Measurements from ENCODE around the gene TRIP13. TPM values are rescaled to one million over a fixed set of nuclear protein-coding genes. Genes with fewer than 3 reads are reported as not detected.
A peak's percentile ranks its signal among the peaks of the same experiment; 100 is the strongest.
"Not testable (repeated sequence)": the region's sequence is repeated elsewhere in the genome, so short reads cannot be mapped to it uniquely, and the experiment has no call there.

The TRIP13 gene
- total RNA-seq, 1 experiment from 2014 or later: 73.9 TPM

DNA sequence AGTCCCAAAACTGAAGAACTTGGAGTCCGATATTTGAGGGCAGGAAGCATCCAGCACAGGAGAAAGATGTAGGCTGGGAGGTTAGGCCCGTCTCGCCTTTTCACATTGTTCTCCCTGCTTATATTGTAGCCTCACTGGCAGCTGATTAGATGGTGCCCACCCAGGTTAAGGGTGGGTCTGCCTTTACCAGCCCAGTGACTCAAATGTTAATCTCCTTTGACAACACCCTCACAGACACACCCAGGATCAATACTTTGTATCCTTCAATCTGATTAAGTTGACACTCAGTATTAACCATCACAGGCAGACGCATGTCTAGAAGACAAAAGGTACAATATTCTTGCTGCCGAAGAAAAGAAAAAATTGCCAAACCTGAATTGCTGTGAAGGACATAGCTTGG lies 26.0 kb downstream of the TRIP13 start:
- DNase-seq (ENCODE audit: low spot score): not testable (repeated sequence)

DNA sequence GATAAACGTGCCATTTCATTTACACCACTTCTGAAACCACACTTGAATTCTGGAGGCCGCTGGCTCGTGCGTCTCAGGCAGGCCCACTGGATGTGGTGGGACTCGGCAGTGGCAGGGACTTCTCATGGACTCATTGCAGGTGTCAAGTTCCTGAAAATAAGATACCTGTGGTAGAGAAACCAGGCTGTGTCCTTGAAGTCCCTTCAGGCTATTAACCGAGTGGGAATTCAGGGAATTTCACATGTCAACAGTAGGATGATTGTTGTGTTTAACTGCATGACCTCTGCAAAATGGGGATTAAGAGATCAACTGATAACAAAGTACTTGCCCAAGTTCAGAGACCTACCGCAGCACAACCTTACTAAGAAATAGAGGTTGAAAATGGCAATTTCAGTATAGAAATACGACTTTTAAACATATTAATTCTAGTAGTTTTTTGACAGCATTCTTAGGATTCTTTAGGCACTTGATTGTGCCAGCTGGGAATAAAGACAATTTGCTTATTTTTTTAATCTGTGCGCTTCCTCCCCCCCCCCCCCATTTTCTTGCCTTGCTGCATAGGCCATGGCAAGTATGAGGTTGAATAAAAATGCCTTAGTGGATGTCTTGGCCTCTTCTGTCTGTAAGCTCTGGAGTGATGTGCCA lies 26.8 kb downstream of the TRIP13 start:
- DNase-seq (ENCODE audit: low spot score): peak; percentile 41

DNA sequence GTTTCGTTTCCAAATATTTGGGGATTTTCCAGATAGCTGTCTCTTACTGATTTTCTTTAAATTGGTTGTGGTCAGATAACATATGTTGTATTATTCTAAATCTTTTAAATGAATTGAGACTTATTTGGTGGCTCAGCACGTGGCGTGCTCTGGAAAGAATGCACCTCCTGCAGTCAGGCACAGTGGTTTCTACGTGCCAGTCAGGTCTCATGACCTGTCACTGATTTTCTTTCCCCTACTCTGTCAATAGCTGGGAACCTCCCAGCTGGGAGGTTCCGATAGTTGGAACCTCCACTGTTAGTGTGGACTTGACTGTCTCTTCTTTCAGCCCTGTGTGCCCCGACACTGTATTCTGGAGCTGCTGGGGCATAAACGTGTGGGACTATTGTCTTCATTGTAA lies 27.6 kb downstream of the TRIP13 start:
- no peak for DNase-seq (ENCODE audit: low spot score)

DNA sequence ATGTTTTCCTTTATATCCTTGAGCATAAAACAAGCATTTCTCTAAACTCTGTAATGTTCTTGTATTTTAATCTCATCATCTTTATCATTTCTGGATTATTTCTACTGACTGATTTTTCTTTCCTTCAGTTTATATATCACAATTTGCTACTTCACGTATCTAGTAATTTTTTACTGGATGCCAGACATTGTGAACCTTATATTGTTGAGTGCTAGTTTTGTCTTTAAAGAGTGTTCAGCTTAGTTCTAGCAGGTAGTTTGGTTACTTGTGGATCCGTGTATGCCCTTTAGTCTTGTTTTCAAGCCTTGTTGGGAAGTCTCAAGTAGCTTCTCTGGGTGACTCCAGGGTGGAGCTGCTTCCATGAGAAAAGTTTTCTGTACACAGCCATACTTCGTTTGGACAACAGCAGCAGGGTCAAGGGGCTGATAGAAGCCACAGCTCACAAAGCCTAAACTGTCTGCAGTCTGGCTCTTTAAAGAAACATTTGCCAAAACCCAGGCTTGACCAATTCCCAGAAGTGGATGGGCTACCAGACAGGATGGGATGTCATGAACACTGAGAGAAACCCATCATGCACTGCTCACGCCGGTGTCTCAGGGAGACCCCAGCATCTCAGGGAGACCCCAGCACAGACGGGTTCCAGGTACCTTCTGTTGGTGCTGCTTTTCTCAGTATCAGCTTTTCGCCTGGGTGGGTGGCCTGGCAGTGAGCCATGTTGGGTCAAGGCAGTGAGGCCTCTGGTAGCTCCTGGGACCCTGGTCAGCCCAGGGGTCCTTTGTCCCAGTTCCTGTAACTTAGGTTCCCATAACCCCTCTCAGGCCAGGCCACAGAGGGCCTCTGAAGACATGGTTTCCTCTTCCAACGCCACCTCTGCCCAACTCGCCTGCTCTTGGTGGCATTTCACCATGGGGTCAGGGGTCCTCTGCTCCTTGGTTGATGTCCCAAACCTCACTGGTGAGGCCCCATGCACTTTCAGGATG lies 29.1 kb downstream of the TRIP13 start:
- no peak for DNase-seq (ENCODE audit: low spot score)

DNA sequence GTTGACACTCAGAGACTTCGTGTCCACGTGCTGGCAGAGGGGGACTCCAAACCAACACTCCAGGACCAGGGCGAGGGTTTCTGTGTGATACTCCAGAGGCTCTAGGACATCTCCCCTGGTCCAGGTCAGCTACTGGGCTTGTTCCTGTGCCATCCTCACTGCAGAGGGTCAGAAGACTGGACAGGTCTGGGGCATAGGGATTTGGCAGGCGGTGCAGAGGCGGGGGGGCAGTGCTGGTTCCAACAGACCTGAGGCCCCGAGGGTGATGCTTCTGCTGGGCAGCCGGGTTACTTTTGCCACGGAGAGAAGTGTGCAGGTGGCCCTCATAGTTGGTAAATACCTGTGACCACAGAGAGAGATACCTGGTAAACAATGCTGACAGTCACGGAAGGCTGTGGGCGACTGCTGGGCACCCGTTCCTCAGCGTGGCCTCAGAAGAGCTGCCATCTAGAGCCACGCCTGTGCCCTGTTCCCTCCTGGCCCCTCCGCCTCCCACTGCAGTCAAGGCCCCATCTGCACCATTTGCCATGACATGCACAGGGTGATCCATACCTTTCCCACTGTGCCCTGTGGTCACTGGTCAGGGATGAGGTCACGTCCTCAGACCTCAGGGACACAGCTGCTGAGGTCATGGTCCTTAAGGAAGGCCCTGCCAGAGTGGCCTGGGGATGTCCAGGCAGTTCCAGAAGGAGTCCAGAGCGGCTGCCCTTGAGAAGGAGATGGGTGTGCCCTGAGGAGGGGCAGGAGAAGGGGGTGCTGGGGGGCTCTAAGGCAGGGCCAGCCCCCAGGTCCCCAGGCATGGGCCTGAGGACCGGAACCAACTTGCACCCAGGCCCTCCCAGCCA lies 30.0 kb downstream of the TRIP13 start:
- DNase-seq (ENCODE audit: low spot score): no peak

DNA sequence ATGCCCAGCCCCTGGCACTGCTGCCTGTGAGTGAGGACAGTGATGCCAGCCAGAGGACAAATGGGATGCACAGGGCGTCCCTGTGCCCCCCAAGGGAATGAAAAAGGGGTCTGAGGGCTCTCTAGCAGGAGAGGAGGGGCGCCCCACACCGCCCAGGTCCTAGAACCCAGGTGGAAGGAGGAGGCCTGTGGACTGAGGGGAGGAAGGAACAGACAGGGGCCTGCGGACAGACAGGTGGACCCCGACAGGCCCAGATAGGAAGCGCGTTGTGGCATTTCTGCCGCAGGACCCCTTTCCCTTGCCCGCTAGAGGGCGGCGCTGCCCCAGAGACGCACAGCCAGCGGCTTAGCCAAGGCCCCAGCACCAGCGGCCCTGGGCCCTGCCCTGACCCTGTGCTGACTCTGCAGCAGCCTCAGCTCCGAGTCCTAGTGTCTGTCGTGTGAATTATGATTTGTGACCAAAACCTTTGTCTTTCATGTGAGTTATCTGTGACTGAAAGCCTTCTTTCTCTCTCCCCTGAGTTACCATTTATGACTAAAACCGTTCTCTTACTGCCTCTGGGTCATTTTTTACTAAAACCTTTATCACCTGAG lies 30.7 kb downstream of the TRIP13 start:
- peak; percentile 98 for DNase-seq (ENCODE audit: low spot score)

DNA sequence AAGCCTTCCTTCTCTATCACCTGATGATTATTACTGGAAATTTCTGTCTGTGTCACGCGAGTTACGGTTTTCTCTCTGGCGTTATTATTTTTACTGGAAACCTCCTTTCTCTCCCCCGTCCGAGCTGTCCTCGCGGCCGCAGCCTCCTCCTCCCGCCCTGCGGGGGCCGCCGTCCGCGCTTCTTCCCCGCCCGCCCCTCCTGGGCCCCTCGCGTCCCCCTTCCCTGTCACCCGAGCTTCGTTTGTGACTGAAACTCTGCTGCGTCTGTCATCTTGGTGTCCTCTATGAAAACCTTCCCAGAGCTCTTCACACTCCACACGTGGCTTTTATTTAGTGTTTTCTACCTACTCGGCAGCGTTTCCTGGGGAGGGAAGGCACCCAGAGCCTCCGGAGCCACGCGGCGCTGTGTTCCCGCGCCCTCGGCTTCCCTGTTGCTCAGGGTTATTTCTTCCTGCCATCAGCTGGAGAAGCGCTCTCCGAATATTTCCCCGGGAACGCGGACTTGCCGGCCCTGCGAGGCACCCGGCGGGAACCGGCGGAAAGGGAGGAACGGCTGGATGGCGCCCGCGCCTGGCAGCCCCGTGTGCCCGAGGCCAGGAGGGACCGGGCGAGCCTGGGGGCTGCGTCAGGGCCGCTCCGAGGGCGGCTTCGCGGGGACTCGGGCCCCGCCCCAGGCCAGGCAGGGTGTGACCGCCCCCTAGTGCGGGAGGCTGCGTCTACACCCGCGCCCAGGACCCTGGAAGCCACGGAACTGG lies 33.9 kb downstream of the TRIP13 start:
- no peak for DNase-seq (ENCODE audit: low spot score)

DNA sequence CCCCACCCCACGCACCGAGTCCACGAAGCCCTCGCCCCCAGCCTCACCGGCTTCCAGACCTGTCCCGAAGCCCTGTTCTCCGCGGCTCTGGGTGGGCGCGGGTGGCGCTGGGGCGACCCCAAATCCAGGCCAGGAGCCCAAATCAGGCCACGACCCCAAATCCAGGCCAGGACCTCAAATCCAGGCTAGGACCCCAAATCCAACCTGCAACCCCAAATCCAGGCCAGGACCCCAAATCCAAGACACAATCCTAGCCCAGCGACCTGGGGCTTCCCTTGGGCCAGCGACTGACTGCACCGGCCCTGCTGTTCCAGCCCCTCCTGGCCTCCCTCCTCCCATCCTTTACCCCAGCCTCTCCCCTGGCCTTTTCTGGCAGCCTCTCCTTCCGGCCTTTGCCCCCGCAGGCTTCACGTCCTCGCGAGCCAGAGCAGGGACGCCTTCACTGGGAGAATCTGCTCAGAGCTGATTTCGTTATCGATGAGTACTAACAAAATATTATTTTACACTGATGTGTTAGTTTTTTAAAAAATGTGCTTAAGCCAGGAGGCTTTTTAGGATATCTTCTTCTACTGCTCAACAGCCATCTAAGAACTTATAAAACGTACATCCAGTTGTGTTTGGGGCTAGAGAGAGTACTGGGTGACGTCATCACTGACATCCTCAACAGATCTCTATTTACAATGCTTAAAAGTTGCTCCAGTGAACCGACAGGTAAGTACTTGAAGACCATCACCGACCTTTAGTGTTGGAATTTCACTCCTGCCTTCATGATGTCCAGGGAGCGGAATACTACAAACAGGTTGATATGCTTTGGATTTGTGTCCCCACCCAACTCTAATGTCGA lies 34.7 kb downstream of the TRIP13 start:
- no peak for DNase-seq (ENCODE audit: low spot score)

DNA sequence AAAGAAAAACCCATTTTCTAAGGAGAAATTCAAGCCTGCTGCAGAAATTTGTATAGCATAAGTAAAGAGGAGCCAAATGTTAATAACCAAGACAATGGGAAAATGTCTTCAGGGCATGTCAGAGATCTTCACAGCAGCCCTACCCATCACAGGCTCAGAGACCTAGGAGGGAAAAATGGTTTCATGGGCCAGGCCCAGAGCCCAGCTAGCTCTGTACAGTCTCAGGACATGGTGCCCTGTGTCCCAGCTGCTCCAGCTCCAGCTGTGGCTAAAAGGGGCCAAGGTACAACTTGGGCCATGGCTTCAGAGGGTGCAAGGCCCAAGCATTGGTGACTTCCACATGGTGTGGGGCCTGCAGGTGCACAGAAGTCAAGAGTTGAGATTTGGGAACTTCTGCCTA lies 36.5 kb downstream of the TRIP13 start:
- not testable (repeated sequence) for DNase-seq (ENCODE audit: low spot score)

DNA sequence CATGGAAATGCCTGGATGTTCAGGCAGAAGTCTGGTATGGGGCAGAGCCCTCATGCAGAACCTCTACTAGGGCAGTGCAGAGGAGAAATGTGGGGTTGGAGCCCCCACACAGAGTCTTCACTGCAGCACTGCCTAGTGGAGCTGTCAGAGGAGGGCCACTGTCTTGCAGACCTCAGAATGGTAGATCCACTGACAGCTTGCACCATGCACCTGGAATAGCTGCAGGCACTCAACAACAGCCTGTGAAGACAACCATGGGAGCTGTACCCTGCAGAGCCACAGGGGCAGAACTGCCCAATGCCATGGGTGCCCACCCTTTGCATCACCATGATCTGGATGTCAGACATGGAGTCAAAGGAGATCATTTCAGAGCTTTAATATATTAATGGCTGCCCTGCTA lies 36.9 kb downstream of the TRIP13 start:
- no peak for DNase-seq (ENCODE audit: low spot score)

DNA sequence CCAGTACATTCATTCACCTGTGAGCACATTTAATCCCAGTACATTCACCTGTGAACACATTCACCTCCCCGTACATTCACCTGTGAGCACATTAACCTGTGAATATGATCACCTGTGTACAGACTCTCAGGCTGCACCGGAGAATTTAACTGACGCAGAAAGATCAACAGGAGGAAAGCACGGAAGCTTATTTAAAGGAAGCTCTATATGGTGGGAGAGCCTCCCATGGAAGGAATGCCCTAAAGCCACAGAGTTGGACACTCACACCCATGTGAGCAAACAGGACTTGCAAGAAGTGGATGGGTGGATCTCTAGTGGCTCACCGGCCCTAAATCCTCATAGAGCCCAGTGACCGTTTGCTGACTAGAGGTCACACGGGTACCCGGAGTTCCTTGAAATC lies 38.2 kb downstream of the TRIP13 start:
- DNase-seq (ENCODE audit: low spot score): peak; percentile 99

DNA sequence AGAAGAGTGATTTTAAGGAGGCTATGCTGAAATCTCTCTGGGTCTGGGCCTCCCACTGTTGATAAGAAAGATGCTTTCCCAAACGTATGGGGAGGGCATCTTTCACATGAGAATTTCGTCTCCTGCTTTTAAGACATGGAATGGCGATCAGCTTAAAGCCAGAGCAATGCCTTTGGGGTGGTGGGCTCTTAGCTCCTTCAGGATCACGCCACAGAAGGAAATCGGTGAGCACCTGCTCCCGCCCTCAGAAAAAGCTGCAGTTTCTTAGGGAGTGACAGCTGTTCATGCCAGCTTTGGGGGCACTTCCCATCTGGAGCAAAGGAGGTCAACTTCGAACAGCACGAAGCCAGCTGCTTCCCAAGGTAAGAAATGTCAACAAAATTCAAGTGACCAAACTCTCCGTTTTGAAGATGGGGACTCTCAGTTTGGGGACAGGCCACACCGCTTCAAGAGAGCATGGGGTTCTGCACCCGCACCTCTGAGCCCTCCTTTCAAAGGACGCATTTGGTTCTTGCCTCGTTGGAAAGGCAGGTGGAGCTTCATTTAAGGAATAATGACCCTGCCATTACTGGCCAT lies 39.0 kb downstream of the TRIP13 start:
- DNase-seq (ENCODE audit: low spot score): no peak

DNA sequence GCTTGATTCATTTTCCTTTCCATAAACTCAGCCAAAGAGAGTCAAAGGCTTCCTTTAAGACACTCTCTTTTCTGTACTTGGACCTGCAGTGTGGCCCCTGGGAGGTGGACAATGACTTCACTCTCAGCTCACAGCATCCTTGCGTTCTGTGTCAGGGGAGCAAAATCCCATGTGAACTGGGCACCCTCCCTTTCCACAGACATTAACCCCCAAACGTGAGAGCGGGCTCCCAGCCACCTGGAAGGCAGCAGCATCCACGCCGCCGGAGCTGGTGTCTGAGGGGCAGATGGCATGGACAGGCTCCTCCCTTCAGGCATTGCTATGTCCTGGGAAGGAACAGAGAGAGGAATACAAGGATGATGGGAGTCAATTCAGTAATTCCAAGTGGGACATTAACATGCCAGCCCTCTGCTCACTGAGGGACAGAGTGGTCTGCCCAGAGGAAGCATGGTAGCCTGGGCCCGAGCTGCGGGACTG lies 39.5 kb downstream of the TRIP13 start:
- DNase-seq (ENCODE audit: low spot score): no peak

DNA sequence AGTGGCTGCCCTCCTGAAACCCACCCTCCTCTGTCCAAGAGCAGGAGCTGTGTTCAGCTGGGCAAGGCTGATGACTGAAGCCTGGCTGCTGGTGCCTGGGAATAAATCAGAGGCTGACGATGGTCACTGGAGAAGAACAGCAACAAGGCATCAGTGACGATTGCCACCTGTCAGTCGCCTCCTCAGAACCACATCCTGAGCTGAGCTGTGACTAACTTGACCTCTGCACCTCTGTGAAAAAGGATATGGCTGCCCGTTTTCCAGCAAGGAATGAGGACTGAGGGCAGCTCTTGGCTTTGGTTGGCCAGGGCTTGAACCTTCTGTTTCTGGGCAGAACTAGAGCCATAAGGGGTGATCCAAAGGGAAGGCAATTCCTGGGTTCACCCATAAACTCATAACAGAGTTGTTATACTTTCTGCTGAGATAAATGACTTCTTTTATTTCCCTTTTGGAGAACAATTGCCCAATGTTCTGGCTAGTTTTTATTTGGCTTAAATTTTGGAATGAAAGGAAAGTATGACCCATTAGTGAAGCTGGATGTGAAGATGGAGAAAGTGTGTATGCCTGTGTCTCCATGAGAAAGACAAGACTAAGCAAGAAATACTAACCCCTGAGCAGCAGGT lies 40.1 kb downstream of the TRIP13 start:
- DNase-seq (ENCODE audit: low spot score): peak; percentile 39

DNA sequence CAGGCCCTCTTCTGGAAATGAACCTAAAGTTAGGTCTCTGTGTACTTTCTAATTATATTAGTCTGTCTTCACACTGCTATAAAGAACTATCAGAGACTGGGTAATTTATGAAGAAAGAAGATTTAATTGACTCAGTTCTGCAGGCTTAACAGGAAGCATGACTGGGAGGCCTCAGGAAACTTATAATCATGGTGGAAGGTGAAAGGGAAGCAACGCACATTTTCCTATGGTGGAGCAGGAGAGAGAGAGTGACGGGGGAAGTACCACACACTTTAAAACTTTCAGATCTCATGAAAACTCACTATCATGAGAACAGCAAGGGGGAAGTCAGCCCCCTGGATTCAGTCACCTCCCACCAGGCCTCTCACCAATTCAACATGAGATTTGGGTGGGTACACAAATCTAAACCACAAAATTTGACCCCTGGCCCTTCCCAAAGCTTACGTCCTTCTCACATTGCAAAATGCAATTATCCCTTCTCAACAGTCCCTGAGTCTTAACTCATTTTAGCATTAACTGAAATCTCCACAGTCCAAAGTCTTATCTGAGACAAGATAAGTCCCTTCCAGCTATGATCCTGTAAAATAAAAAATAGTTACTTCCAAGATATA lies 40.7 kb downstream of the TRIP13 start:
- DNase-seq (ENCODE audit: low spot score): no peak

DNA sequence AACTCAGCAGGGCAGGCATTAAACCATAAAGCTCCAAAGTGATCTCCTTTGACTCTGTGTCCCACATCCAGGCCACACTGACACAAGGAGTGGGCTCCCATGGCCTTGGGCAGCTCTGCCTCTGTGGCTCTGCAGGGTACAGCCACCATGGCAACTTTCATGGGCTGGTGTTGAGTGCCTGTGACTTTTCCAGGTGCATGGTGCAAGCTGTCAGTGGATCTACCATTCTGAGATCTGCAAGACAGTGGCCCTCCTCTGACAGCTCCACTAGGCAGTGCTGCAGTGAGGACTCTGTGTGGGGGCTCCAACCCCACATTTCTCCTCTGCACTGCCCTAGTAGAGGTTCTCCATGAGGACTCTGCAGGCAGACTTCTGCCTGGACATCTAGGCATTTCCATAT lies 41.3 kb downstream of the TRIP13 start:
- DNase-seq (ENCODE audit: low spot score): not testable (repeated sequence)

DNA sequence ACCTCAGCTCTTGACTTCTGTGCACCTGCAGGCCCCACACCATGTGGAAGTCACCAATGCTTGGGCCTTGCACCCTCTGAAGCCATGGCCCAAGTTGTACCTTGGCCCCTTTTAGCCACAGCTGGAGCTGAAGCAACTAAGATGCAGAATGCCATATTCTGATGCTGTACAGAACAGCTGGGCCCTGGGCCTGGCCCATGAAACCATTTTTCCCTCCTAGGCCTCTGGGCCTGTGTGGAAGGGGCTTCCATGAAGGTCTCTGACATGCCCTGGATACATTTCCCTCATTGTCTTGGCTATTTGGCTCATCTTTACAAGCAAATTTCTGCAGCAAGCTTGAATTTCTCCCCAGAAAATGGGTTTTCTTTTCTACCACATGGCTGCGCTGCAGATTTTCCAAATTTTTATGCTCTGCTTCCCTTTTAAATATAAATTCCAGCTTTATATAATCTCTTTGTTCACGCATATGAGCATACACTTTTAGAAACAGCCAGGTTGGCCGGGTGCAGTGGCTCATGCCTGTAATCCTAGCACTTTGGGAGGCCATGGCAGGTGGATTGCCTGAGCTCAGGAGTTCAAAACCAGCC lies 41.8 kb downstream of the TRIP13 start:
- DNase-seq (ENCODE audit: low spot score): peak; percentile 32

DNA sequence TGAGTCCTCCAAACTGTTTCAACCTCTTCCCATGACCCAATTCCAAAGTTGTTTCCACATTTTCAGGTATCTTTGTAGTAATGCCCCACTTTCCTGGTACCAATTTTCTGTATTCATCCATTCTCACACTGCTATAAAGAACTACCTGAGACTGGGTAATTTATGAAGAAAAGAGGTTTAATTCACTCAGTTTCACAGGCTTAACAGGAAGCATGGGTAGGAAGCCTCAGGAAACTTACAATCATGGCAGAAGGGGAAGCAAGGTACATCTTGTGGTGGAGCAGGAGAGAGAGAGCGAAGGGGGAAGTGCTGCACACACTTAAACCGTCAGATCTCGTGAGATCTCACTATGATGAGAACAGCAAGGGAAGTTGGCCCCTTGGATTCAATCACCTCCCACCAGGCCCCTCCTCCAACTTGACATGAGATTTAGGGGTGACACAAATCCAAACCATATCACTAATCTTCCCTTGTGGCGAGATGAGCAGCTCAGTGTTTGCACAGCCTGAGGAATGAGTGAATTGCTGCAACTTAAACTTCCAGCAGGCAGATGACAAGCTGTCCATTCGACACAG lies 42.9 kb downstream of the TRIP13 start:
- no peak for DNase-seq (ENCODE audit: low spot score)
